Right lobe of liver (tissue), 4 donors: ENCODE data around the gene SPATA9.

ENCODE experiments used
- POLR2A ChIP-seq: fragments of 450-650 bp; IDR thresholded peaks from one replicate; pipeline ENCODE4 v1.6.1; 2017; ENCODE audit warnings: antibody characterized with exemption, mild to moderate bottlenecking
- TF ChIP-seq, protein P1 (sequence below), 4 donors: fragments of 200-600 bp in 3 of 4; fragments of 450-650 bp in 1 of 4; IDR thresholded peaks; one replicate each; pipeline versions ENCODE4 v1.5.1 to v1.8.0; 2016 to 2022; ENCODE audit warnings: antibody characterized with exemption in 4 of 4, mild to moderate bottlenecking in 2 of 4
- donor health status: DM: no; HTN: no; CAD: no.
- donor health status: DM: no; HTN: no; CAD: no.
- donor health status: DM: no; HTN: yes; CAD: no.

DNA sequence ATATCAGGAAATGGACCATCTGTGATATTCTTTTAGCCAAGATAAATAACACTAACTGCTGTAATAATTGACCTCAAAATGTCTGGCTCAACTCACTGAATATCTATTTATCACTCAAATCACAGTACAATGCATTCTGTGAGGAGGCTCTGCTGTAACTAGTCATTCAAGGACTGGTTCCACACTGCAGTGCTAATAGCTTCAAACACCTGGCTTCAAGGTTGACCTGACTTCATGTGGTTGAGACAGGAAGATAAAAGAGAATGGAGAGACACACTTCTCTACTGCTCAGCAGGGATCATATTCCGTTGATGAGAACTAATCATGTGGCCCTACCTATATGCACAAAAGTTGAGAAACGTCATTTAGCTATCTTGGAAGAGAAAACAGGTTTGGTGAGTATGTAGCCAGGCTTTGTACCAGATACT is 45.0 kb upstream of the SPATA9 start:
- TF ChIP-seq, protein P1, sequence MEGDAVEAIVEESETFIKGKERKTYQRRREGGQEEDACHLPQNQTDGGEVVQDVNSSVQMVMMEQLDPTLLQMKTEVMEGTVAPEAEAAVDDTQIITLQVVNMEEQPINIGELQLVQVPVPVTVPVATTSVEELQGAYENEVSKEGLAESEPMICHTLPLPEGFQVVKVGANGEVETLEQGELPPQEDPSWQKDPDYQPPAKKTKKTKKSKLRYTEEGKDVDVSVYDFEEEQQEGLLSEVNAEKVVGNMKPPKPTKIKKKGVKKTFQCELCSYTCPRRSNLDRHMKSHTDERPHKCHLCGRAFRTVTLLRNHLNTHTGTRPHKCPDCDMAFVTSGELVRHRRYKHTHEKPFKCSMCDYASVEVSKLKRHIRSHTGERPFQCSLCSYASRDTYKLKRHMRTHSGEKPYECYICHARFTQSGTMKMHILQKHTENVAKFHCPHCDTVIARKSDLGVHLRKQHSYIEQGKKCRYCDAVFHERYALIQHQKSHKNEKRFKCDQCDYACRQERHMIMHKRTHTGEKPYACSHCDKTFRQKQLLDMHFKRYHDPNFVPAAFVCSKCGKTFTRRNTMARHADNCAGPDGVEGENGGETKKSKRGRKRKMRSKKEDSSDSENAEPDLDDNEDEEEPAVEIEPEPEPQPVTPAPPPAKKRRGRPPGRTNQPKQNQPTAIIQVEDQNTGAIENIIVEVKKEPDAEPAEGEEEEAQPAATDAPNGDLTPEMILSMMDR (IDR thresholded peaks at IDR 0.05) = no peak
- TF ChIP-seq POLR2A = no peak
